Activated T-cell treated with anti-CD3 and anti-CD28 coated beads, Interleukin-2, amount 50 U/mL, for 72 hours (primary cell): ENCODE results near the gene PNKD. TPM values are rescaled to one million over a fixed set of nuclear protein-coding genes. Genes with fewer than 3 reads are reported as not detected.
A peak's percentile ranks its signal among the peaks of the same experiment; 100 is the strongest.

Source experiments
- ATAC-seq, 2 donors: fragments of 150-1000 bp; cut with Tn5 transposase; replicated peaks in 1 of 2; 2 replicates each; pipeline ENCODE4 v1.10.0; 2021; ENCODE audit warnings: moderate library complexity in 2 of 2, mild to moderate bottlenecking in 1 of 2
- DNase-seq, 2 donors: peaks; one replicate each; pipeline ENCODE4 v3.0.0; 2021 to 2022; ENCODE audit warnings: mixed read lengths in 1 of 2
- H3K27ac Mint-ChIP-seq: one replicate; pipeline ENCODE4 v1.8.0; 2022; ENCODE audit warnings: mild to moderate bottlenecking, moderate library complexity, mixed read lengths
- H3K27me3 Mint-ChIP-seq: one replicate; pipeline ENCODE4 v1.8.0; 2022; ENCODE audit warnings: low read depth, mixed read lengths
- H3K36me3 Mint-ChIP-seq, 2 donors: one replicate each; pipeline ENCODE4 v1.8.0; 2022; ENCODE audit warnings: mixed read lengths in 2 of 2, mild to moderate bottlenecking in 1 of 2; ENCODE audit not compliant: insufficient read depth in 2 of 2
- H3K4me1 Mint-ChIP-seq: one replicate; pipeline ENCODE4 v1.8.0; 2022; ENCODE audit warnings: low read depth, mixed read lengths
- H3K4me3 Mint-ChIP-seq, 2 donors: one replicate each; pipeline ENCODE4 v1.8.0; 2022; ENCODE audit warnings: mild to moderate bottlenecking in 2 of 2, mixed read lengths in 2 of 2, moderate library complexity in 2 of 2
- H3K9me3 Mint-ChIP-seq, 2 donors: one replicate each; pipeline ENCODE4 v1.8.0; 2022; ENCODE audit warnings: mixed read lengths in 2 of 2
- total RNA-seq, 2 donors: library from RNA; stranded (reverse); gene quantifications; one replicate each; pipeline ENCODE4 v1.2.3, GENCODE V29; 2022

The PNKD gene
- total RNA-seq, 2 donors from 2014 or later: 14.7 to 17.7 TPM

DNA sequence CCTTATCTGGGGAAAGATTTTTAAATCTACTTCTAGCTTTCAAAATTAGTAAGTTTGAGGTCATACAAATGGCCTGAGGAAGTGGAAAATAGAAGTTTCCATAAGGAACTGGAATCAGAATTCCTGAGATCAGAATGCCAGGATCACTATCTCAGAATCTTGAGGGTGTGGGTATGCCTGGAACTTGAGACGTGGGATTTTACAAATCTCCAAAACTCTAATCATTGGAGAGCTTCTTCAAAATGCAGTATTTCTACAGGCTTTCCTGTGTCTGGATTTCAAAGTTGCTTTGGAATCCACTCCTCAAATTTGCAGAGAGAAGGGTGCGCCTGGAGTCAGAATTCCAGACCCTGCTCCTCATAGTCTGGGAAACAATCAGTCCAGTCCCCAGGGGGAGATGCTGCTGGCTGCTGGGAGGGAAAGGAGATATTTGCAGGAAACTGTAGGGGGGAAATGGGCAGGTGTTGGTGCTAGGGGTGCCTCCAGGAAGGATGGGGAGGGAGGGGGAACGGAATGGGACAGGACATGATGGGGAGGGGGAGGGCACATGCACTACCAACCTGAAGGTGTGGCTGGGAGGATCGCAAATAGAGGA lies 55.3 kb downstream of the PNKD start:
- H3K4me3 Mint-ChIP-seq: peak overlapping the region in 1 of 2 donors; percentile 5
- no peak overlapping the region for H3K27ac Mint-ChIP-seq

DNA sequence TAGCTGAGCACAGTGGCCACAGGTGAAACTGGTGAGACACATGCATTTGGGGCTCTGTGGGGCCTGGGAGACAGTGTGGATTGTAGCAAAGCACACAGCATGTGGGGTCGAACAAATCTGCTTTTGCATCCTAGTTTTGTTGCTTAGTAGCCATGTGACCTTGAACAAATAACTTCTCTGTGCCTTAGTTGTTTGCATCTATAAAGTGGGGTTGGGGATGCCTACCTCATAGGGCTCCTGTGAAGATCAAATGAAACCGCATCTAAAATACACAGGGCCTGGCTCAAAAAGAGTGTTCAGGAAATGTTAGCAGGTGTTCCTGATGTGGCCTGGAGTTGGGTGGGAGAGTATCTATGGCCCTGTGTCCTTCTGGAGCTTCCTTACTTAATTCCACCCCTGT lies 56.0 kb downstream of the PNKD start:
- Mint-ChIP-seq H3K4me3 (no peak overlapping the region), H3K9me3 (no peaks in the 10 kb centered on the region)
- no peak for ATAC-seq

More for the DNA sequence above, 55.3 kb downstream of the PNKD start:
- Mint-ChIP-seq H3K4me1 (peaks cover 46% of the 10 kb centered on the region), H3K36me3 (no peaks in the 10 kb centered on the region), H3K27me3 (peaks cover 8% of the 10 kb centered on the region), H3K9me3 (no peaks in the 10 kb centered on the region)
- ATAC-seq: no peak
- DNase-seq: no peak

DNA sequence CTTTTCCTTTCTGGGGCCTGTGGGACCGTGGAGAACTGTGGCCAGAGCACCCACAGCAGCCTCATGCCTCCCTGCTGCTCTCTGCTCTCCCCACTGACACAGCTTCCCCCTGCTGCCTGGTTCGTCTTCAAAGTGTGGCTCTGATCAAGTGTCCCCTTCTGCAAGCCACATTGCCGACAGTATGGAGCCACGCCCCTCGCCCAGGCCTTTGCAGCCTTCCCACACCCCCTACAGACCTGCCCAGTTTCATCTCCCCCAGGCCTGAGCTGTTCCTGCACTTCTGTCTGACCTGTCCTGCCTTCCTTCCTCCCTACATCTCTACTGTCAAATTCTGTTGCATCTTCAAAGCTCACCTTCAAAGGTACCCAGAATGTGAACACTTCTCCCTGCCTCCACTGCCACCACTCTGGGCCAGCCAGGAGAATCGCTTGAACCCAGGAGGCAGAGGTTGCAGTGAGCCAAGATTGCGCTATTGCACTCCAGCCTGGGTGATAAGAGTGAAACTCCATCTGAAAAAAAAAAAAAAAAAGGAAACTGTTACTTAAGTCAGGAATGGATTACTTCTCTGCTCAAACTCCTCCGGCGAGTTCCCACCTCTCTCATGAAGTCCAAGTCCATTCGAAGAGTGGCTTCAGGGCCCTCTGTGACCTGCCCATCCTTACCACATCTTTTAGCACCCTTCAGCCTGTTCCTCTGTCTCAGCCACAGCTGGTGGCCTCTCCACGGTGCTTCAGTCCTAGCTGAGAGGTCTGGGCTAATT lies 57.3 kb downstream of the PNKD start:
- H3K27ac Mint-ChIP-seq: no peak overlapping the region
- no peaks in the 10 kb centered on the region for H3K36me3 Mint-ChIP-seq
- peaks cover 35% of the 10 kb centered on the region for H3K4me1 Mint-ChIP-seq
- H3K9me3 Mint-ChIP-seq: no peaks in the 10 kb centered on the region
- peaks cover 8% of the 10 kb centered on the region for H3K27me3 Mint-ChIP-seq
- H3K4me3 Mint-ChIP-seq: no peak overlapping the region
- DNase-seq (no peak), ATAC-seq (no peak)

More for the DNA sequence above, 56.0 kb downstream of the PNKD start:
- Mint-ChIP-seq H3K27ac (no peak overlapping the region), H3K4me1 (peaks cover 41% of the 10 kb centered on the region), H3K36me3 (no peaks in the 10 kb centered on the region), H3K27me3 (peaks cover 8% of the 10 kb centered on the region)
- no peak for DNase-seq

DNA sequence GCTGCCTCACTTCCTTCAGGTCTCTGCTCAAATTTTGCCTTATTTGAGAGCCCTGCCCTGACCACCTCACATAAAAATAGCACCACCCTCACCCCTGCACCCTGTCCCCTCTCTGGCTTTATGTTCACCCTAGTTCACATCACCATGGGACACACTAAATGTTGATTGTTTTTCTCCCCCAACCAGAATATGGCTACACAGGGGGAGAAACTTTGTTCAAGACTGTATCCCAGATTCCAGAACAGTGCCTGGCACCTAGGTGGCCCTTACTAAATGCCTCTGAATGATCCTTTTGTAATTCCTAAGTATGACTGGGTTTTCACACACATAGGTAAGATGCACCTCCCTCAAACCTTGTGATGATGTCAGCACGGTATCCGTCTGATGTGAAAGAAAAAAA lies 58.0 kb downstream of the PNKD start:
- ATAC-seq: no peak
- Mint-ChIP-seq H3K4me3 (no peak overlapping the region), H3K4me1 (peaks cover 39% of the 10 kb centered on the region), H3K9me3 (no peaks in the 10 kb centered on the region), H3K27me3 (peaks cover 8% of the 10 kb centered on the region), H3K36me3 (no peaks in the 10 kb centered on the region), H3K27ac (no peak overlapping the region)
- no peak for DNase-seq

DNA sequence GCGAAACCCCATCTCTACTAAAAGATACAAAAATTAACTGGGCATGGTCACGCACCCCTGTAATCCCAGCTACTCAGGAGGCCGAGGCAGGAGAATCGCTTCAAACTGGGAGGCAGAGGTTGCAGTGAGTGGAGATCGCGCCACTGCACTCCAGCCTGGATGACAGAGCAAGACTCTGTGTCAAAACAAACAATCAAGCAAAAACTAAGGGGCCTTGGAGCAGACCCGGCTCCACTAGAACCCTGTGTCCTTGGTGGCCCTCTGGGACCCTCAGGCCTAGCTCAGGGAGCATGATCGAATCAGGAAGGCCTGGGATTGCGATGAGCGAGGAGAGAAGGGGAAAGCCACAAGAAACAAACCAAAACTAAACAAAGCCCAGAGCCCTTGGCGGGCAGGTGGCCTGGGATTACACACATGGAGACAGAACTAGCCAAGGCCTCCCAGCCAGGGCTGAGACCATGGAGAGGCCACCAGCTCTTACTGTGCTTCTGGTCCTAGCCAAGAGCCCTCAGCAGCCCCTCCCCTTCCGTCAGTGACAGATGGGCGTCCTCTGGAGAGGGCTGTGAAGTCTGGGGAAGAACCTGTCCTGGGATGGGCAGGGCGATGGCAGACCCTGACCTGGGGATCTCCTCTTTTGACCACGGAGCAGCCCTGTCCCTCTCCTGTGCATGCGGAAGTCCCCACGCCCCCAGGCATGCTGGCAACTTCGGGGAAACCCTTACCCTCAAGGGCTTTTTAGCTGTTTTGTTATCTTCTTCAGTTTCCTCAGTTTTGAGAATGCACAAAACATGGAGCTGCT lies 58.9 kb downstream of the PNKD start:
- H3K27me3 Mint-ChIP-seq: peaks cover 8% of the 10 kb centered on the region
- peak overlapping the region; percentile 59 for H3K27ac Mint-ChIP-seq
- H3K4me1 Mint-ChIP-seq: peaks cover 36% of the 10 kb centered on the region
- no peak for DNase-seq
- H3K36me3 Mint-ChIP-seq: no peaks in the 10 kb centered on the region
- ATAC-seq: peak in 1 of 2 donors; percentile 32
- no peaks in the 10 kb centered on the region for H3K9me3 Mint-ChIP-seq
- no peak overlapping the region for H3K4me3 Mint-ChIP-seq

DNA sequence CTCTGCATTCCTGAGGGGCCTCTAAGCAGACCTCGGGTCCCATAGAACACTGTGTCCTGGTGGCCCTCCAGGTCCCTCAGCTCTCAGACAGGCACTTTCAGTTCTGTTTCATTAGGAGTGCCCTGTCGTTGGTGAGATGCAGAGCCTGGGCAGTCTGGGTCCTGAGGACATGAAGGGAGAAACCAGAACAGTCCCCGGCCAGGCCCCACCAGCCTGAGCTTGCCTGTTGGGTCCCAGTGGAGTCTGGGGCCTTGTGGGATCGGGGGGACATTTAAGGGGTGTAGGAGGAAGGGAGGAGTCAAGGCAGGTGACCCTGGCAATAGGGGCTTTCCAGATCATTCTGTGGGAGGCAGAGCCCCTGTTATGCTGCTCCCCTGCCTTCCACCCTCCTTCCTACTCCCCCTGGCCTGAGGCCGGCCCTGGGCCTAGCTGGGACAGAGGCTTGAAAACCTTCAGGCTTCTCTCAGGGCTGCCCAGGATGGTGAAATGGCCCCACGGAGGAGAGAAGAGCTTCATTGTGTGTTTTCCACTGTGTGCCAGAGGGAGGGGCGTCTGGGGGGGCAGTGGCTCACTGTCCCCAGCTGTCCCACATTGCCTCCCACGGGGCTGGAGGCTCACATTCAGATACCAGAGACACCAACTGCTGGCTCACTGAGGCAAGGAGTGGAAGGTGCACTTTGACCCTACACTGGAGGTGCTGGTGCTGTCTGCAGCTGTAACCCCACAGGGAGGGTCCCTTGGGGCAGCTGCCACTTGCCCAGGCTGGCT lies 59.7 kb downstream of the PNKD start:
- H3K4me1 Mint-ChIP-seq: peaks cover 38% of the 10 kb centered on the region
- ATAC-seq: no peak
- no peaks in the 10 kb centered on the region for H3K9me3 Mint-ChIP-seq
- peaks cover 8% of the 10 kb centered on the region for H3K27me3 Mint-ChIP-seq
- H3K36me3 Mint-ChIP-seq: no peaks in the 10 kb centered on the region
- no peak overlapping the region for H3K27ac Mint-ChIP-seq
- no peak overlapping the region for H3K4me3 Mint-ChIP-seq
- DNase-seq: no peak

DNA sequence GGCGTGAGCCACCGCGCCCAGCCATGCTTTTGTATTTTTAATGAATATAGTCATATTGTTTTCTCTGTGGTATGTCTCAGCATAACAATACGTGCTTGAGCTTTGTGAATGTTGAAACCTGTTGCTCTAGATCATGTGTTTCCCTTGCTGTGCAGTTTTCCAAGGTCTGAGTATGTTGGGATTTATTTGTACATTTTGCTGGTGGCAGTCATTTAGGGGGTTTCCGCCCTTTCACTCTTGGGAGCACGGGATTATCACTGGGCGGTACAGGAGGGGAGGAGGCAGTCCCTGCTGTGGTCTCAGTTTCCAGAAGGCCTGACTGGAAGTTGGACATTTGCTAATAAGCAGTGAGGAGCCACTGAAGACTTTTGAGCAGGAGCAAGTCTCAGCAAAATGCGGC lies 61.4 kb downstream of the PNKD start:
- no peaks in the 10 kb centered on the region for H3K36me3 Mint-ChIP-seq
- no peak for ATAC-seq
- no peaks in the 10 kb centered on the region for H3K27me3 Mint-ChIP-seq
- H3K9me3 Mint-ChIP-seq: no peaks in the 10 kb centered on the region
- no peak overlapping the region for H3K27ac Mint-ChIP-seq
- H3K4me1 Mint-ChIP-seq: peaks cover 28% of the 10 kb centered on the region
- no peak for DNase-seq
- H3K4me3 Mint-ChIP-seq: no peak overlapping the region

DNA sequence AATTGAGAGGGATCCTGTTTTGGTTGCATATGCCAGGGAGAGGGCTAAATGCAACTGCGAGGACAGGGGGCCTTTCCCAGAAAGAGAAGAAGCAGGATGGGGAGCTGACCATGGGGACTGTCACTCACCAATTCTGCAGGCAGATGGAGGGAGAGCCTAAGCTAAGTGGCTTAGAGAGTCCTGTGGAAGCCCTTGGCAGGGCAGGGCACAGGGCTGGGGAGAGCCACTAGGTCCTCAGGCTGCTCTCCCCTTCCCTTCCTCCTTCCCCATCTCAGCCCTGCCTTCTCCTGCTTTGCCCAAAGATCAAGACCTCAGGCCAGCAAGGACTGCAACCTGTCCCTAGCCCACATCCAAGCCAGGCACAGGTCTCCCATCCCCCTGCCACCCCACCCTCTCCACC lies 62.0 kb downstream of the PNKD start:
- no peaks in the 10 kb centered on the region for H3K36me3 Mint-ChIP-seq
- H3K27me3 Mint-ChIP-seq: no peaks in the 10 kb centered on the region
- H3K9me3 Mint-ChIP-seq: no peaks in the 10 kb centered on the region
- no peak overlapping the region for H3K4me3 Mint-ChIP-seq
- DNase-seq (no peak), ATAC-seq (no peak)
- H3K4me1 Mint-ChIP-seq: peaks cover 28% of the 10 kb centered on the region
- peak overlapping the region; percentile 26 for H3K27ac Mint-ChIP-seq

DNA sequence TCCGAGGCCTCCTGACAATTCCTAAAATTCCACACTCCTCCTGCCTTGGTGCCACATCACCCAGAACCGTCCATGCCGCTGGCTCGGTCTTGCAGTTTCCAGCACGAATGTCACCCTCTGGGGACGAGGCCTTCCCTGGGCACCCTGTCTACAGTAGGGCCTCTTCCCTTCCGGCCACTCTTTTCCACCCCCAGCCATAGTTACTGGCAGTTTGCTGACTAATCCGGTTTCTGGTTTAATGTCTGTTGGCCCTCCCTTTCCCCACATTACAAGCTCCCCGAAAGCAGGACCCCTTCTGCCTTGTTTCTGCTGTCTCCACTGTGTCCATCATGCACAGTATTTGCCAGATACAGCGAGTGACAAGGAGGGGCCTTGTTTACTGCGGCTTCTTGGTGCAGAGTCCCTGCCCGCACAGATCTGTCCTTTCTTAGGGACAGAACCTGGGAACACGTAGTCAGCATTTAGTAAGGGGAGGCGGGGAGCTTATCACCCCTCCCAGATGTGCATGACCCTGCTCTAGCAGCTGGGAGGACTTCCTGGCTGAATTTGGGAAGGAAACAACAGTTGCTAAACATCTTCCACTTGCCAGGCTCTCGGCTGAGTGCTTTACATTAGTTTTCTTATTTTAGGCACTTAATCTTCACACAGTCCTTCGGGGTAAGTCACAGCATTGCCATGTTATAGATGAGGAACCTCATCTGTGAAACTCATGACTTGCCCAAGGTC lies 62.8 kb downstream of the PNKD start:
- peak; percentile 37 to 56 for ATAC-seq
- Mint-ChIP-seq H3K4me3 (peak overlapping the region; percentile 11 to 44), H3K9me3 (no peaks in the 10 kb centered on the region), H3K4me1 (peaks cover 22% of the 10 kb centered on the region), H3K27me3 (no peaks in the 10 kb centered on the region), H3K36me3 (no peaks in the 10 kb centered on the region), H3K27ac (no peak overlapping the region)
- DNase-seq: no peak

DNA sequence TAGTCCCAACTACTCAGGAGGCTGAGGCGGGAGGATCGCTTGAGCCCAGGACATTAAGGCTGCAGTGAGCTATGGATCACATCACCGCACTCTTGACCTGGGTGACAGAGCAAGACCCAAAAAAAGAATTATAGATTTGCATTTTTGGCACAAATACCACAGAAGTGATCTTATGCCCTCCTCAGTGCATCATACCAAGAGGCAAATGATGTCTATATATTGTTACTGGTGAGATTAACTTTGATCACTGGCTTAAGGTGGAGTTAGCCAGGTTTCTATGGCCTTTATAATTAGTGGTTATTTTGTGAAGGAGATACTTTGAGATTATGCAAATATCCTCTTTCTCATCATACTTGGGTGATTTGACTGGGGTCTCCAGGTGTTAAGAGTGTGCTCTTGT lies 64.2 kb downstream of the PNKD start:
- H3K4me3 Mint-ChIP-seq: no peak overlapping the region
- peaks cover 22% of the 10 kb centered on the region for H3K4me1 Mint-ChIP-seq
- H3K36me3 Mint-ChIP-seq: no peaks in the 10 kb centered on the region
- no peaks in the 10 kb centered on the region for H3K9me3 Mint-ChIP-seq
- no peak overlapping the region for H3K27ac Mint-ChIP-seq
- no peaks in the 10 kb centered on the region for H3K27me3 Mint-ChIP-seq
- ATAC-seq (no peak), DNase-seq (no peak)

DNA sequence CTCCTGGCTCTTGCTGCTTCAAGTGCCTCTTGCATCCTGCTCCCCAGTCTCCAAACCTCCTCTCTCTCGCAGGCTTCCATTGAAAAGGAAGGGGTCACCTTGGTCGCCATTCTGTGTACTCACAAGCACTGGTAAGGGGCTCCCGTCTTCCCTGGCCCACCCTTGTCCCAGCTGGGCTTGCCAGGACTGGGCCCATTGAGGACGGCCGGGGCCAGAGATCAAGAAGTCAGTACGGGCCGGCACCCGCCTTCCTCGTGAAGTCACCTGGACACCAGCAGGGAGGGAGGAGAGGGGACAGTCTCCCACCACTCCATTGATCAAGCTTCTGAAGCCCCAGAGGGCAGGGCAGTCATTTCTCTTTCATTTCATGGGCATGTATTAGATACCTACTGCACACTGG lies 70.3 kb downstream of the PNKD start:
- no peak overlapping the region for H3K27ac Mint-ChIP-seq
- DNase-seq: no peak
- H3K27me3 Mint-ChIP-seq: no peaks in the 10 kb centered on the region
- no peaks in the 10 kb centered on the region for H3K4me1 Mint-ChIP-seq
- no peak for ATAC-seq
- H3K36me3 Mint-ChIP-seq: no peaks in the 10 kb centered on the region
- H3K4me3 Mint-ChIP-seq: no peak overlapping the region
- H3K9me3 Mint-ChIP-seq: no peaks in the 10 kb centered on the region

DNA sequence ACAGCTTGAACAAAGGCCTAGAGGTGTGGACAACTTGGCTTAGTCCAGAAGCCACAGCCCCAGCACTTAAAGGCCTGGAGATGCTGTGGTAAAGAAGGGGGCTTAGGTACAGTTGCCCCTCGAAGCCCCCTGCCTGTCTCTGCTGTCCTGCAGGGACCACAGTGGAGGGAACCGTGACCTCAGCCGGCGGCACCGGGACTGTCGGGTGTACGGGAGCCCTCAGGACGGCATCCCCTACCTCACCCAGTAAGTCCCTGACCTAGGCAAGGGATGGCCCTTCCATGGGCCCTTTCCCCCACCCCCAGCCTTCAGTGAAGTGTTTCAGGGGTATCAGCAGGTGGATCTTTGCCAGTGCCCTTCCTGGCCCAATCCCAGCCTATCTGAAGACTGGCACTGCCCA lies 71.1 kb downstream of the PNKD start:
- ATAC-seq (no peak), DNase-seq (no peak)
- no peaks in the 10 kb centered on the region for H3K27me3 Mint-ChIP-seq
- H3K36me3 Mint-ChIP-seq: no peaks in the 10 kb centered on the region
- H3K27ac Mint-ChIP-seq: no peak overlapping the region
- H3K4me1 Mint-ChIP-seq: no peaks in the 10 kb centered on the region
- no peak overlapping the region for H3K4me3 Mint-ChIP-seq
- H3K9me3 Mint-ChIP-seq: no peaks in the 10 kb centered on the region
